Left ventricle myocardium inferior (tissue), 1 donor: ENCODE measurements around the gene LURAP1L. TPM values are rescaled to one million over a fixed set of nuclear protein-coding genes. Genes with fewer than 3 reads are reported as not detected.

Experiments
- DNase-seq: peaks from one replicate; pipeline ENCODE4 v3.0.0-alpha.2; 2020
- H3K27ac ChIP-seq: fragments of 200-600 bp; replicated peaks from 2 replicates; pipeline ENCODE4 v1.8.0; 2021
- H3K27me3 ChIP-seq: fragments of 200-600 bp; 2 replicates; pipeline ENCODE4 v1.8.0; 2021; ENCODE audit warnings: low read depth
- H3K36me3 ChIP-seq: fragments of 200-600 bp; 2 replicates; pipeline ENCODE4 v1.8.0; 2021
- H3K4me1 ChIP-seq: fragments of 200-600 bp; 2 replicates; pipeline ENCODE4 v1.8.0; 2021
- H3K4me3 ChIP-seq: fragments of 200-600 bp; 2 replicates; pipeline ENCODE4 v1.8.0; 2021; ENCODE audit warnings: mild to moderate bottlenecking, moderate library complexity
- H3K9me3 ChIP-seq: fragments of 200-600 bp; replicated peaks from 2 replicates; pipeline ENCODE4 v1.8.0; 2021
- CTCF ChIP-seq: fragments of 200-600 bp; IDR thresholded peaks from 2 replicates; pipeline ENCODE4 v1.8.0; 2021; ENCODE audit warnings: antibody characterized with exemption, mild to moderate bottlenecking, borderline replicate concordance
- intact Hi-C: fragments of 100-400 bp; cut with micrococcal nuclease; formaldehyde crosslinking; loops from one replicate; pipeline ENCODE4 v1.11.0; 2022
- total RNA-seq: library from RNA; stranded (reverse); fragmentation: NEBNext Ultra II Directional; extraction: Animal tissue kit (Norgen Biotek cat#: 25700); gene quantifications from one replicate; pipeline ENCODE4 v1.2.1, GENCODE V29; 2021
- donor health status: DM: no; HTN: yes; CAD: no; lungs with severe emphysema.

Gene LURAP1L
- total RNA-seq, 1 donor from 2014 or later, result 2.6 TPM

GRCh38 chr9:12847561-12847960 is 72.7 kb downstream of the LURAP1L start:
- Histone ChIP-seq H3K36me3 (no peaks in the 10 kb centered on the region), H3K27ac (no peak overlapping the region), H3K4me1 (no peaks in the 10 kb centered on the region), H3K9me3 (no peaks in the 10 kb centered on the region), H3K27me3 (no peaks in the 10 kb centered on the region), H3K4me3 (no peak overlapping the region)
- TF ChIP-seq CTCF, result no peak
- DNase-seq, result no peak
- intact Hi-C loops, result no loop called here

GRCh38 chr9:12849486-12850003 is 74.7 kb downstream of the LURAP1L start:
- no peaks in the 10 kb centered on the region for H3K36me3 ChIP-seq
- H3K4me1 ChIP-seq, result no peaks in the 10 kb centered on the region
- no peak for DNase-seq
- no peaks in the 10 kb centered on the region for H3K27me3 ChIP-seq
- no peak overlapping the region for H3K4me3 ChIP-seq
- intact Hi-C loops, result no loop called here
- TF ChIP-seq CTCF, result no peak
- H3K9me3 ChIP-seq, result no peaks in the 10 kb centered on the region
- no peak overlapping the region for H3K27ac ChIP-seq

- no peaks in the 10 kb centered on the region for H3K4me1 ChIP-seq
- no peak for TF ChIP-seq CTCF
- intact Hi-C loops, result no loop called here
Measured at GRCh38 chr9:12851341-12852090, 76.7 kb downstream of the LURAP1L start.

GRCh38 chr9:12853051-12853450 is 78.2 kb downstream of the LURAP1L start:
- H3K27me3 ChIP-seq, result no peaks in the 10 kb centered on the region
- H3K4me3 ChIP-seq, result no peak overlapping the region
- H3K4me1 ChIP-seq, result no peaks in the 10 kb centered on the region
- H3K27ac ChIP-seq, result no peak overlapping the region
- TF ChIP-seq CTCF, result no peak
- no peaks in the 10 kb centered on the region for H3K36me3 ChIP-seq
- no peak for DNase-seq
- intact Hi-C loops, result no loop called here
- H3K9me3 ChIP-seq, result no peaks in the 10 kb centered on the region

More at GRCh38 chr9:12851341-12852090, 76.7 kb downstream of the LURAP1L start:
- DNase-seq, result no peak
- no peaks in the 10 kb centered on the region for H3K27me3 ChIP-seq
- H3K27ac ChIP-seq, result no peak overlapping the region
- H3K4me3 ChIP-seq, result no peak overlapping the region
- H3K36me3 ChIP-seq, result no peaks in the 10 kb centered on the region
- no peaks in the 10 kb centered on the region for H3K9me3 ChIP-seq

- H3K36me3 ChIP-seq, result no peaks in the 10 kb centered on the region
- intact Hi-C loops, result no loop called here
- DNase-seq, result no peak
- H3K4me3 ChIP-seq, result no peak overlapping the region
- H3K27ac ChIP-seq, result no peak overlapping the region
- H3K27me3 ChIP-seq, result no peaks in the 10 kb centered on the region
- H3K9me3 ChIP-seq, result no peaks in the 10 kb centered on the region
- TF ChIP-seq CTCF, result no peak
- no peaks in the 10 kb centered on the region for H3K4me1 ChIP-seq
Measured at GRCh38 chr9:12854221-12854620, 79.4 kb downstream of the LURAP1L start.
